HG03064 (cell line): ENCODE data around the gene CTXN3.
"Not testable (repeated sequence)": the region's sequence is repeated elsewhere in the genome, so short reads cannot be mapped to it uniquely, and the experiment has no call there.

ENCODE experiments used
- ATAC-seq: cut with Tn5 transposase; IDR thresholded peaks from one replicate; pipeline ENCODE4 v1.9.1; 2021; ENCODE audit warnings: low read depth; ENCODE audit not compliant: unreplicated experiment

The CTXN3 gene

DNA sequence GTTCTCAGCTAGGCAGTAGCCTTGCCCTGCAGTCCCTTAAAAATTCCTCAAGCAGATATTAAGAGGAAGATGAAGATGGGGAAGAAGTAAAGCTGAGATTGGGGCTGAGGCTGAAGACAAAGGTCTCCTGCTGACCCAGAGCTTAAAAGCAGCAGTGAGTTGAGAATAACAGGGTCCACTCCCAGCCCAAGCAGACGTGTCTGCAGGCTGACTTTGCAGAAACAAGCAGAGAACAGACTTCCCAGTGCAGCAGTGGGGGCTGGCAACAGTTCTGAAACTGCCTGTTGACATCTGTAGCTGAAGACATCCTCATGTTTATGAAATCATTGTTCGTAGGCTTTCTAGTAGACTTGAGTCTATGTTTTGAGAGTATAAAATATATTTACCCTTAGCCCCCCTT, 1.1 kb downstream of the CTXN3 start:
- no peak for ATAC-seq

GRCh38 chr5:127650649-127651048, 1.8 kb downstream of the CTXN3 start:
- ATAC-seq = no peak

DNA sequence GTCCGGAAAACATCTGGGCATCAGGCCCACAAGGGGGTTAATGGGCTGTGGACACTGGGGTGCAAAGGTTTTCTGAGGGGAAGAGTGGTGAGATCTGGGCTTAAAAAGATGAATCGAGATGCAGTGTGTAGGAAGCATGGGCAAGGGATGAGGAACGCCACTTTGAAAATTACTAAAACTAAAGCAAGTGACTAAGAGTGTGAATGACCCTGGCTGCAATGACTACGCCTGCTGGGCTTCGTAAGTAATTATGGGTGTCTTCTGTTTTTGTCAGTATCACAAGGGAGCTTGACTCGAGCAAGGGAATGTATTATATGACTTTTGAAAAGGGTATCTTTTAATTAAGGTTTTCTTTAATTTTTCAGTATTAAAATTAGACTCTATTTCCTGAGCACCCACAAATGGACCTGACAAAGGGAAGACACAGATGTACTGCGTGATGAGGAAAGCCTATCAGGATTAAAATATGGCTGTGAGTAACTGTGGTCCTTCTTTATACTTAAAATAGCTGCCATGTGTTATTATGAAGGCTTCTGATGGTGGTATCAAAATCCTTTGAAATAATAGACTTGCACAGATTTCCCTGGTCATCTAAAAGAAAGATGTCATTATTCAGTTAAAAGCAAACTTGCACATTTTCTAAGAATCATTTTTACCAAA, 4.2 kb downstream of the CTXN3 start:
- no peak for ATAC-seq

GRCh38 chr5:127656825-127657224, 7.9 kb downstream of the CTXN3 start:
- no peak for ATAC-seq

- ATAC-seq = no peak
These were observed 11.3 kb downstream of the CTXN3 start for GRCh38 chr5:127660047-127660733.

DNA sequence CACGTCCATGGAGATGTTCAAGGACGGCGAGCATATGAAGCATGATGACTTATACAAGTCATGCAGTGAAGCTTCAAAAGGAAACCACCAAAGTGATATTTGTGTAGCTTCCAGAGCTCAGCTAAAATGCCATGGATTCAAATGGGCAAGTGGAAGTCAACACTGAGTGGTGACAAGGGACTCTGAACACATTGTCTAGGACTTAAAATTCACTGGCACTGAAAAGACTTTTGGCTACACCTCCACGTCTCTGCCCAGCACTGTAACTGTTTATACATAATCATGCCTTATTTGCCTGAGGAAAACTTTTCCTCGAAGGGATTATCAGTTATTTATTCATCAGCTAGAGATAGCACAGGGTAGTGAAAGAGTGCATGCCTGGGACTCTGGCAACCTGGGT, 15.2 kb downstream of the CTXN3 start:
- ATAC-seq = no peak

GRCh38 chr5:127665641-127666040, 16.8 kb downstream of the CTXN3 start:
- ATAC-seq = no peak

GRCh38 chr5:127666043-127666716, 17.3 kb downstream of the CTXN3 start:
- ATAC-seq = no peak

DNA sequence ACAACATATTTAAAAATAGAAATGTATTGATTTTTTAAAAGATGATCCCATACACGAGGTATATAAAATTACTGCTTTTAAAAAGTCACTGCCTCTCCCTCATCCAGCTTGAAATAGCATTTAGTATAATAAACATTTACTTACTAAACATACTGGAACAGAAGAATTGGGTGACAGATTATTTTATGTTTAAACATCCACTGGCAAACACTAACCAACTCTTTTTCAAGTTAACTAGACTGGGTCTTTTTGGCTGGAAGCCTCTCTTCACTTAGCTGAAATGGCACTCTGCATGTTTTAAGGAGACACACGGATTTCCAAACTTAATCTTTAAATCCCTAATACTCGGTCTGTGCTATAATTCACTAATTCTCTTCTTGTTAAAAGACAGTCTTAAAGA, 19.0 kb downstream of the CTXN3 start:
- ATAC-seq = no peak

- no peak for ATAC-seq
These were observed 22.3 kb downstream of the CTXN3 start for GRCh38 chr5:127671218-127671617.

DNA sequence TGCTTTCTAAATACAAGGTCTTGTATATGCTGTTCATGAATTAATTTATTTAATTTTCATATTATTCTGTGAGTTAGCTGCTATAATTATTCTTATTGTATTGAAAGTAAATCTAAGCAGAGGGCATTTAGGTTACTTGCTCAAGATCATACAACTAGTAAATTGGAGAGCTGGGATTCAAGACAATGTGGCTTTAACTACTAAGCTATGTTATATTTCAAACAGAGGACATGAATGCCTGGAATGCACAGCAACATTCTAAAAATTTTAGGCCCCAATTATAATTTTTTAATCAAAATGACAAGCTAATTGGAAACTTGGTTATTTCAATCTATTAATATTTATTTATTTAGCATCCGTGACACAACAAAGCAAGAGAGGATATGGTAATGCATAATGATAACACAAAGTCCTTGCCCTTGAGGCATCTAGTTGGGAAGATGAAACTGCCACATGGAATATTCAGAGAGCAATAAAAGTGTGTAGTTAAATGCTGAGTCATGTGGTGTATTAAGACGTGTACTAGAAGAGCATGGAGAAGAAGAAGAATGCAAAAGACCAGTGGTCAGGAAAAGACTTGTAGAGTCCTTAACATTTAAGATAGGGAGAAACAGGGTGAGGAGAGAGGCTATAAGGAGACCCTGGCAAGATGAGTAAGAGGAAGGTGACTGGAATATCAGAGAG, 24.4 kb downstream of the CTXN3 start:
- ATAC-seq = no peak

DNA sequence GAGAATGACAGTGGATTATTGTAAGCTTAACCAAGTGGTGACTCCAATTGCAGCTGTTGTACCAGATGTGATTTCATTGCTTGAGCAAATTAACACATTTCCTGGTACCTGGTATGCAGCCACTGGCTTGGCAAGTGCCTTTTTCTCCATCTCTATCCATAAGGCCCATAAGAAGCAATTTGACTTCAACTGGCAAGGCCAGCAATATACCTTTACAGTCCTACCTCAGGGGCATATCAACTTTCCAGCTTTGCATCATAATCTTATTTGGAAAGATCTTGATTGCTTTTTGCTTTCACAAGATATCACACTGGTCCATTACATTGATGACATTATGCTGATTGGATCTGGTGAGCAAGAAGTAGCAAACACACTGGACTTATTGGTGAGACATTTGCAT, 28.1 kb downstream of the CTXN3 start:
- ATAC-seq = not testable (repeated sequence)

- not testable (repeated sequence) for ATAC-seq
These were observed 30.9 kb downstream of the CTXN3 start for GRCh38 chr5:127679691-127680330.

GRCh38 chr5:127680595-127680994, 31.7 kb downstream of the CTXN3 start:
- ATAC-seq = no peak

DNA sequence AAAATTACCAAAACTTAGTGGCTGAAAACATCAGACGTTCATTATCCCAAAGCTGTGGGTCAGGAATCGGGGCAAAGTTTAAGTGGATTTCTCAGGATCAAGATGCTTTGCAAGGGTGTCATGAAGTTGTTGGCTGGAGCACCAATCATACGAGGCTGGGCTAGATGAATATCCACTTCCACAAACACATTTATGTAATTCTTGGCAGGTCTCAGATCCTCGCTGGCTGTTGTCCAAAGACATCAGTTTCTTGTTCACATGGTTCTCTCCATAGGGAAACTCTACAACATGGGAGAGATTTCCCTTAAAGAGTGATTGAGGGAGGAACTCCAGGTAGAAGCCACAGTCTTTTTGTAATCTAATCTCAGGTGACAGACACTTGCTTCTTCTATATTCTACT, 34.1 kb downstream of the CTXN3 start:
- no peak for ATAC-seq

DNA sequence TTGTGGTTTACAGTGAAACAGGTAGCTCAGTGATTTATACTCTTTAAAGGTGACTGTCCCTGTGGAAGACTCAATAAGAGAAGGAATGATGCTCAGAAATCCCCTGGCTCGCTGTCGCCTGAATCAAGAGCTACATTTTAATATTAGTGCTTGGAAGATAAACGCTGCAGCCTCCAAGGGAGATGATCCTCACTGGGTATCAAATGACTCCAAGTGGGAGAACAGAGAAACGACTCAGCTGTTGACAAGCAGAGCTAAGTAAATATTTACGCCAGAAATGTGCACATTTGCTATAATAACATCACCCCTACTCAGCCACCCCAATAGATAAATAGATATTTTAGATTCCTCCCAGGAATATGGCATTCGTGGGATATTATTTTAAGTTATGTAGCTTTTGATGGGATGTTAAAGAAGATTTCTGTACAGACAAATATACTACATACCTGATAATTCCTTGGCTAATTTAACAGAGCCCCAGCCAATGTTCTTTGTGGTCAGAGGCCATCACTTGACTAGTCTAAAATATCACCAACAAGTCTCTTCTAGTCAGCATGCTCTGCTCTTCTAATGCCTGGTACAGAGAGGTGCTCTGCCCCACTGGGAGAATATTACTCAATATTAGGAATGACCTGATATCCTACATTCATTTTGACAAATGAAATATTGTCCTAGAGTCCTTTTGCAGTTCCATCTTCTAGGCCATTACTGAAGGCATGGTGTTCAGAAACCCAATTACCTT, 36.0 kb downstream of the CTXN3 start:
- ATAC-seq = no peak

DNA sequence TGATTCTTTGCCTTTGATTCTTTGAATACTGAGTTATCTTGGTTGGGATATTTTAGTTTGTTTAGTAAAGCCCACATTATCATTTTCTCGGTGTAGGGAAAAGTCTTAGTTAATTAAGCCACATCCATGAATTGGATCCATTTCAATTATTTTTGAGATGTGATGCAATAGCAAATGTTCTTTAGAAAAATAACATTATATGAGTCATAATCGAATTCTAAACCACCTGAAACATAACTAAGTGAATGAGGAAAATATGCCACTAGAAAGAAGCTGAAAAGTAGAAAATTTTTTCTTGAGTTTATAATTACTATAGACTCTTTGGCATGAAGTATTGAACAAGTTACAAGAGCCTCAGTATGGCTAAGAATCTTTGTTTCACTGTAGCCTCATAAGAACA, 36.8 kb downstream of the CTXN3 start:
- no peak for ATAC-seq

DNA sequence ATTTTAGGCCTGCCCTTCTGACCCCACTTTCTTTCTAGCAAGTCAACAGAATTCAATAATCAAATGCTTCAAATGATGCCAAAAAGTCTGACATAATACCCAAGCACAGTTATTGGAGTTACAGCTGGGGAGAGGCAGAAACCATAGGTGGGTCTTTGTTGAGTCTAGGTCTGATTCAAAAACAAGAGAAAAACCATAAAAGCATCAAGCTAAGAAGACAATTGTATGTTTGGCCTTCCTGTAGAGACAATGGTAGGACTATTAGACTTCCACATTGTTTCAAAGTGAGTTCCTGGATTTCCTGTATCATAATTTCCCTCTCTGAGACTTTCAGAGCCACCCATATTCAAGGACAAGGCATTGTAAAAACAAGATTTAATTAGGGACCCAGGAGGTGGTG, 37.5 kb downstream of the CTXN3 start:
- no peak for ATAC-seq

DNA sequence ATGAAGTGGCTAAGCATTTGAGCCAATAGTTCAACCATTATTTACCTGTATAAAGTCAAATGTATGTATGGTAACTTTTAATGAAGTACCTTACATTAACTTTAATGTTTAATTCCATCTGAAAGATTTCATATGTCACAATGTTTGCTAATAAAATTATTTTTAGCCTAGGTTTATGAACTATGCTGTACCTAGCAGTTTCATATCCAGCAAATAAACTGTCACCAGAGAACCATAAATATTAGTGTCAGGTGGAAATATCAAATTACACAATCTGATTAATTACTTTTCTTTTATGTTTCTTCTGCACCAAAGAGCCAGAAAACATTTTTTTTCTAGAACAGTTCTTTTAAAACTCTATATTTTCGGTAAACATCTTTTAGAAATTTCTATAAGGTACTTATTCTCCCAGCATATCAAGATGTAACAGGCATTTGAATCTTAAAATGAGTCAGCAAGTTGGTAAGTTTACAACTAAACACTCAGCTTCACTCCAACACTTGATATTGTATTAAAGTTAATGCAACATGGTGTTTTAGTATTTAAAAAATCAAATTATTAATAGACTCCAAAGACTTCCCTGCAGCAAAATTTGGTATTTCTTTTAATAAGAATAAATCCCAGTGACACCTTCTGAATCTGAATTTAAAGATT, 45.8 kb downstream of the CTXN3 start:
- no peak for ATAC-seq

GRCh38 chr5:127695346-127695745, 46.5 kb downstream of the CTXN3 start:
- no peak for ATAC-seq
